Breast epithelium (tissue), 4 donors: Measurements from ENCODE around the gene NUDCD2. TPM values are rescaled to one million over a fixed set of nuclear protein-coding genes. Genes with fewer than 3 reads are reported as not detected.

Source experiments
- DNase-seq, 2 donors: peaks; one replicate each; pipeline ENCODE4 v3.0.0-alpha.2; 2019; ENCODE audit warnings: low spot score in 2 of 2
- H3K27ac ChIP-seq, 2 donors: fragments of 200-600 bp; sonication (generic) in 1 of 2; one replicate each; pipeline ENCODE4 v1.5.1; 2016 to 2019; ENCODE audit warnings: mild to moderate bottlenecking in 1 of 2
- H3K27me3 ChIP-seq, 2 donors: fragments of 200-600 bp; sonication (generic) in 1 of 2; one replicate each; pipeline versions ENCODE4 v1.5.1 to v1.6.0; 2017 to 2019; ENCODE audit warnings: control low read depth in 1 of 2, mild to moderate bottlenecking in 1 of 2
- H3K36me3 ChIP-seq: fragments of 200-600 bp; one replicate; pipeline ENCODE4 v1.5.1; 2019
- H3K4me1 ChIP-seq, 2 donors: fragments of 200-600 bp; sonication (generic); one replicate each; pipeline ENCODE4 v1.5.1; 2016 to 2019; ENCODE audit warnings: control low read depth in 1 of 2
- H3K4me3 ChIP-seq, 3 donors: fragments of 200-600 bp; sonication (generic); 1 replicate in 2 of 3; 2 replicates in 1 of 3; pipeline ENCODE4 v1.5.1; 2016 to 2019; ENCODE audit warnings: mild to moderate bottlenecking in 3 of 3, moderate library complexity in 2 of 3
- H3K9me3 ChIP-seq, 2 donors: fragments of 200-600 bp; sonication (generic) in 1 of 2; one replicate each; pipeline ENCODE4 v1.5.1; 2016 to 2019; ENCODE audit warnings: control low read depth in 1 of 2
- CTCF ChIP-seq, 3 donors: fragments of 450-650 bp; IDR thresholded peaks; one replicate each; pipeline ENCODE4 v1.5.1; 2016 to 2017; ENCODE audit warnings: antibody characterized with exemption in 3 of 3, mild to moderate bottlenecking in 3 of 3, moderate library complexity in 3 of 3
- POLR2A ChIP-seq: fragments of 450-650 bp; IDR thresholded peaks from one replicate; pipeline ENCODE4 v1.6.1; 2016; ENCODE audit warnings: antibody characterized with exemption, mild to moderate bottlenecking, moderate library complexity
- POLR2AphosphoS5 ChIP-seq, 3 donors: sonication (generic); formaldehyde crosslinking; IDR thresholded peaks; one replicate each; pipeline ENCODE4 v1.6.1; 2017; ENCODE audit warnings: antibody characterized with exemption in 3 of 3
- intact Hi-C: fragments of 100-400 bp; cut with DNase I; formaldehyde crosslinking; loops from one replicate; pipeline ENCODE4 v1.15.1; 2023; ENCODE audit warnings: low total_unique reads
- total RNA-seq, 3 donors: library from RNA; depleted of rRNA; stranded (reverse); fragments of >200 nt; gene quantifications; one replicate each; pipeline ENCODE4 v1.1.0, GENCODE V29; 2016

NUDCD2 gene
- total RNA-seq, 3 donors from 2014 or later, result 7.0 to 9.8 (median 7.2) TPM

- Histone ChIP-seq H3K27me3 (no peaks in the 10 kb centered on the region), H3K9me3 (no peaks in the 10 kb centered on the region), H3K27ac (peak overlapping the region; percentile 51 to 69), H3K4me1 (peaks cover 0 to 6% of the 10 kb centered on the region in 2 donors), H3K4me3 (peak overlapping the region in 2 of 3 donors; percentile 12 to 24), H3K36me3 (no peaks in the 10 kb centered on the region)
- TF ChIP-seq CTCF (IDR thresholded peaks at IDR 0.05) (peak; percentile 83 to 91 (median 90)), POLR2A (no peak), POLR2AphosphoS5 (IDR thresholded peaks at IDR 0.05) (peak in 1 of 3 donors; percentile 56)
- DNase-seq, result peak; percentile 52 to 58
- intact Hi-C loops, result no loop called here
Observed at GRCh38 chr5:163408311-163408923, 51.5 kb downstream of the NUDCD2 start.

- TF ChIP-seq POLR2AphosphoS5 (IDR thresholded peaks at IDR 0.05), result no peak
- TF ChIP-seq CTCF (IDR thresholded peaks at IDR 0.05), result no peak
- TF ChIP-seq POLR2A, result no peak
- no peaks in the 10 kb centered on the region for H3K27me3 ChIP-seq
- H3K27ac ChIP-seq, result peak overlapping the region; percentile 69 to 72
- DNase-seq, result no peak
- intact Hi-C loops, result no loop called here
- no peaks in the 10 kb centered on the region for H3K36me3 ChIP-seq
- H3K9me3 ChIP-seq, result no peaks in the 10 kb centered on the region
- H3K4me3 ChIP-seq, result no peak overlapping the region
- peaks cover 0 to 6% of the 10 kb centered on the region in 2 donors for H3K4me1 ChIP-seq
Observed at GRCh38 chr5:163407034-163407655, 52.8 kb downstream of the NUDCD2 start.

- Histone ChIP-seq H3K27me3 (no peaks in the 10 kb centered on the region), H3K9me3 (no peaks in the 10 kb centered on the region), H3K4me3 (no peak overlapping the region), H3K27ac (no peak overlapping the region), H3K4me1 (peaks cover 0 to 6% of the 10 kb centered on the region in 2 donors), H3K36me3 (no peaks in the 10 kb centered on the region)
- intact Hi-C loops, result no loop called here
- DNase-seq, result no peak
- TF ChIP-seq POLR2AphosphoS5 (IDR thresholded peaks at IDR 0.05), result no peak
- no peak for TF ChIP-seq POLR2A
- no peak for TF ChIP-seq CTCF (IDR thresholded peaks at IDR 0.05)
Observed at GRCh38 chr5:163404364-163405173, 55.3 kb downstream of the NUDCD2 start.

GRCh38 chr5:163402007-163402406 lies 57.9 kb downstream of the NUDCD2 start:
- H3K9me3 ChIP-seq, result no peaks in the 10 kb centered on the region
- DNase-seq, result no peak
- H3K4me3 ChIP-seq, result no peak overlapping the region
- H3K27me3 ChIP-seq, result no peaks in the 10 kb centered on the region
- intact Hi-C loops, result no loop called here
- H3K36me3 ChIP-seq, result no peaks in the 10 kb centered on the region
- no peak for TF ChIP-seq POLR2AphosphoS5 (IDR thresholded peaks at IDR 0.05)
- TF ChIP-seq POLR2A, result no peak
- no peak for TF ChIP-seq CTCF (IDR thresholded peaks at IDR 0.05)
- H3K27ac ChIP-seq, result no peak overlapping the region
- H3K4me1 ChIP-seq, result no peaks in the 10 kb centered on the region

GRCh38 chr5:163401271-163401670 lies 58.6 kb downstream of the NUDCD2 start:
- no peak overlapping the region for H3K27ac ChIP-seq
- no peaks in the 10 kb centered on the region for H3K27me3 ChIP-seq
- intact Hi-C loops, result no loop called here

More at GRCh38 chr5:163401271-163401670, 58.6 kb downstream of the NUDCD2 start:
- no peak for DNase-seq
- H3K9me3 ChIP-seq, result no peaks in the 10 kb centered on the region
- no peaks in the 10 kb centered on the region for H3K4me1 ChIP-seq
- TF ChIP-seq CTCF (IDR thresholded peaks at IDR 0.05) (no peak), POLR2A (no peak), POLR2AphosphoS5 (IDR thresholded peaks at IDR 0.05) (no peak)
- H3K36me3 ChIP-seq, result no peaks in the 10 kb centered on the region
- no peak overlapping the region for H3K4me3 ChIP-seq
